ENCODE measurements around the gene TEKT1. TPM values are rescaled to one million over a fixed set of nuclear protein-coding genes. Genes with fewer than 3 reads are reported as not detected.

The TEKT1 gene
- polyA plus RNA-seq, 1 donor from 2014 or later = 0.06 TPM

- Histone ChIP-seq H3K4me3 (ENCODE audit: low read length) (no peak overlapping the region), H3K79me2 (replicated peaks; ENCODE audit: insufficient read depth, low read length) (no peaks in the 10 kb centered on the region), H3K27me3 (ENCODE audit: insufficient read depth, low read depth, low read length) (no peaks in the 10 kb centered on the region), H3K9me2 (ENCODE audit: insufficient read depth, low read length) (no peaks in the 10 kb centered on the region), H3K36me3 (ENCODE audit: insufficient read depth, low read length) (no peaks in the 10 kb centered on the region), H3K27ac (ENCODE audit: low read length) (no peak overlapping the region), H3K9ac (ENCODE audit: low read length) (no peak overlapping the region), H3F3A (ENCODE audit: insufficient read depth, low read length, poor library complexity, severe bottlenecking) (no peaks in the 10 kb centered on the region), H3K9me3 (ENCODE audit: low read length) (no peaks in the 10 kb centered on the region), H2AFZ (ENCODE audit: low read depth, low read length) (no peak overlapping the region), H4K20me1 (ENCODE audit: insufficient read depth) (no peaks in the 10 kb centered on the region), H3K4me2 (ENCODE audit: low read length) (no peak overlapping the region)
- no peak for TF ChIP-seq SMC3 (conservative IDR thresholded peaks at IDR 0.05; ENCODE audit: poor library complexity)
- no peak for TF ChIP-seq TAF1 (IDR thresholded peaks at IDR 0.05; ENCODE audit: low read depth)
- TF ChIP-seq, protein P1, sequence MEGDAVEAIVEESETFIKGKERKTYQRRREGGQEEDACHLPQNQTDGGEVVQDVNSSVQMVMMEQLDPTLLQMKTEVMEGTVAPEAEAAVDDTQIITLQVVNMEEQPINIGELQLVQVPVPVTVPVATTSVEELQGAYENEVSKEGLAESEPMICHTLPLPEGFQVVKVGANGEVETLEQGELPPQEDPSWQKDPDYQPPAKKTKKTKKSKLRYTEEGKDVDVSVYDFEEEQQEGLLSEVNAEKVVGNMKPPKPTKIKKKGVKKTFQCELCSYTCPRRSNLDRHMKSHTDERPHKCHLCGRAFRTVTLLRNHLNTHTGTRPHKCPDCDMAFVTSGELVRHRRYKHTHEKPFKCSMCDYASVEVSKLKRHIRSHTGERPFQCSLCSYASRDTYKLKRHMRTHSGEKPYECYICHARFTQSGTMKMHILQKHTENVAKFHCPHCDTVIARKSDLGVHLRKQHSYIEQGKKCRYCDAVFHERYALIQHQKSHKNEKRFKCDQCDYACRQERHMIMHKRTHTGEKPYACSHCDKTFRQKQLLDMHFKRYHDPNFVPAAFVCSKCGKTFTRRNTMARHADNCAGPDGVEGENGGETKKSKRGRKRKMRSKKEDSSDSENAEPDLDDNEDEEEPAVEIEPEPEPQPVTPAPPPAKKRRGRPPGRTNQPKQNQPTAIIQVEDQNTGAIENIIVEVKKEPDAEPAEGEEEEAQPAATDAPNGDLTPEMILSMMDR (IDR thresholded peaks at IDR 0.05; ENCODE audit: poor library complexity, severe bottlenecking) = no peak
Measured at GRCh38 chr17:6862825-6863224, 31.3 kb upstream of the TEKT1 start.

DNA sequence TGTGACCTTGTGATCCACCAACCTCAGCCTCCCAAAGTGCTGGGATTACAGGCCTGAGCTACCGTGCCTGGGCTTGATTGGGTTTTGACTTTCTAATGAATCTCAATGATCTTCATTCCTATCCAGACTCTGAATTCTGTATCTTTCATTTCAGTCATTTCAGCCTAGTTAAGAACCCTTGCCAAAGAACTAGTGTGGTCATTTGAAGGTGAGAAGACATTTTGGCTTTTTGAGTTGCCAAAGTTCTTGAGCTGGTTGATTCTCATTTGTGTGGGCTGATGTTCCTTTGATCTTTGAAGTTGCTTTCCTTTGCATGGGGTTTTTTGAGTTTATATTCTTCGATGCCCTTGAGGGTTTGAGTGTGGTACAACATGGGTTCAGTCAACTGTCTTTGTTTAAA is 30.6 kb upstream of the TEKT1 start:
- no peaks in the 10 kb centered on the region for H3K36me3 ChIP-seq (ENCODE audit: insufficient read depth, low read length)
- no peak overlapping the region for H3K4me2 ChIP-seq (ENCODE audit: low read length)
- TF ChIP-seq REST (IDR thresholded peaks at IDR 0.05; ENCODE audit: borderline replicate concordance) (no peak), SMC3 (conservative IDR thresholded peaks at IDR 0.05; ENCODE audit: poor library complexity) (no peak), EZH2 (IDR thresholded peaks at IDR 0.05; ENCODE audit: borderline replicate concordance, insufficient read depth, low read length, poor library complexity, severe bottlenecking) (no peak), EP300 (conservative IDR thresholded peaks at IDR 0.05; ENCODE audit: poor library complexity, severe bottlenecking) (no peak)

DNA sequence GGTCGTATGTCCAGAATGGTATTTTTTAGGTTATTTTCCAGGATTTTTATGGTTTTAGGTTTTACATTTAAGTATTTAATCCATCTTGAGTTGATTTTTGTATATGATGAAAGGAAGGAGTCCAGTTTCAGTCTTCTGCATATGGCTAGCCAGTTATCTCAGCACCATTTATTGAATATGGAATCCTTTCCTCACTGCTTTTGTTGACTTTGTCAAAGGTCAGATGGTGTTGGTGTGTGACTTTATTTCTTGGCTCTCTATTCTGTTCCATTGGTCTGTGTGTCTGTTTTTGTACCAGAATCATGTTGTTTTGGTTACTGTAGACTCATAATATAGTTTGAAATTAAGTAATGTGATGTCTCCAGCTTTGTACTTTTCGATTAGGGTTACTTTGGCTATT is 26.4 kb upstream of the TEKT1 start:
- H2AFZ ChIP-seq (ENCODE audit: low read depth, low read length) = no peak overlapping the region
- no peaks in the 10 kb centered on the region for H3K9me3 ChIP-seq (ENCODE audit: low read length)
- H3K27ac ChIP-seq (ENCODE audit: low read length) = no peak overlapping the region
- H3K4me3 ChIP-seq (ENCODE audit: low read length) = no peak overlapping the region
- no peaks in the 10 kb centered on the region for H3K79me2 ChIP-seq (replicated peaks; ENCODE audit: insufficient read depth, low read length)
- H3K36me3 ChIP-seq (ENCODE audit: insufficient read depth, low read length) = no peaks in the 10 kb centered on the region
- H4K20me1 ChIP-seq (ENCODE audit: insufficient read depth) = no peaks in the 10 kb centered on the region
- no peaks in the 10 kb centered on the region for H3K27me3 ChIP-seq (ENCODE audit: insufficient read depth, low read depth, low read length)
- H3F3A ChIP-seq (ENCODE audit: insufficient read depth, low read length, poor library complexity, severe bottlenecking) = no peaks in the 10 kb centered on the region
- no peak overlapping the region for H3K9ac ChIP-seq (ENCODE audit: low read length)
- no peak overlapping the region for H3K4me2 ChIP-seq (ENCODE audit: low read length)
- TF ChIP-seq, protein P1 (IDR thresholded peaks at IDR 0.05; ENCODE audit: poor library complexity, severe bottlenecking) = no peak
- TF ChIP-seq REST (IDR thresholded peaks at IDR 0.05; ENCODE audit: borderline replicate concordance) = no peak
- no peak for TF ChIP-seq MXI1 (conservative IDR thresholded peaks at IDR 0.05; ENCODE audit: poor library complexity, severe bottlenecking)
- no peak for TF ChIP-seq SMC3 (conservative IDR thresholded peaks at IDR 0.05; ENCODE audit: poor library complexity)
- TF ChIP-seq TAF1 (IDR thresholded peaks at IDR 0.05; ENCODE audit: low read depth) = no peak
- TF ChIP-seq EZH2 (IDR thresholded peaks at IDR 0.05; ENCODE audit: borderline replicate concordance, insufficient read depth, low read length, poor library complexity, severe bottlenecking) = no peak
- TF ChIP-seq EP300 (conservative IDR thresholded peaks at IDR 0.05; ENCODE audit: poor library complexity, severe bottlenecking) = no peak
- no peak for TF ChIP-seq RAD21 (conservative IDR thresholded peaks at IDR 0.05)
- no peak for TF ChIP-seq POLR2AphosphoS5 (IDR thresholded peaks at IDR 0.05)
- no peaks in the 10 kb centered on the region for H3K9me2 ChIP-seq (ENCODE audit: insufficient read depth, low read length)

More for the DNA sequence above, 30.6 kb upstream of the TEKT1 start:
- Histone ChIP-seq H3K27me3 (ENCODE audit: insufficient read depth, low read depth, low read length) (no peaks in the 10 kb centered on the region), H3K79me2 (replicated peaks; ENCODE audit: insufficient read depth, low read length) (no peaks in the 10 kb centered on the region), H2AFZ (ENCODE audit: low read depth, low read length) (no peak overlapping the region), H3F3A (ENCODE audit: insufficient read depth, low read length, poor library complexity, severe bottlenecking) (no peaks in the 10 kb centered on the region), H3K4me3 (ENCODE audit: low read length) (no peak overlapping the region), H3K9me3 (ENCODE audit: low read length) (no peaks in the 10 kb centered on the region), H3K9me2 (ENCODE audit: insufficient read depth, low read length) (no peaks in the 10 kb centered on the region), H3K9ac (ENCODE audit: low read length) (no peak overlapping the region), H4K20me1 (ENCODE audit: insufficient read depth) (no peaks in the 10 kb centered on the region), H3K27ac (ENCODE audit: low read length) (no peak overlapping the region)
